Measurements from ENCODE around the gene BCR.

Gene BCR

GRCh38 chr22:23245799-23246136, 65.5 kb downstream of the BCR start:
- DNase-seq (ENCODE audit: low read depth), result no peak

GRCh38 chr22:23246982-23247766, 66.9 kb downstream of the BCR start:
- DNase-seq (ENCODE audit: low read depth), result no peak

GRCh38 chr22:23248583-23248982, 68.3 kb downstream of the BCR start:
- DNase-seq (ENCODE audit: low read depth), result no peak

- no peak for DNase-seq (ENCODE audit: low read depth)
Measured at GRCh38 chr22:23250056-23250784, 69.9 kb downstream of the BCR start.

GRCh38 chr22:23250785-23251363, 70.6 kb downstream of the BCR start:
- no peak for DNase-seq (ENCODE audit: low read depth)

- no peak for DNase-seq (ENCODE audit: low read depth)
Measured at GRCh38 chr22:23251445-23252093, 71.3 kb downstream of the BCR start.

GRCh38 chr22:23253475-23254055, 73.3 kb downstream of the BCR start:
- no peak for DNase-seq (ENCODE audit: low read depth)

- DNase-seq (ENCODE audit: low read depth), result no peak
Measured at GRCh38 chr22:23255506-23256170, 75.3 kb downstream of the BCR start.

- DNase-seq (ENCODE audit: low read depth), result no peak
Measured at GRCh38 chr22:23256171-23256932, 76.0 kb downstream of the BCR start.

- no peak for DNase-seq (ENCODE audit: low read depth)
Measured at GRCh38 chr22:23256986-23257888, 76.9 kb downstream of the BCR start.

- no peak for DNase-seq (ENCODE audit: low read depth)
Measured at GRCh38 chr22:23257889-23258825, 77.8 kb downstream of the BCR start.

GRCh38 chr22:23258826-23259170, 78.5 kb downstream of the BCR start:
- DNase-seq (ENCODE audit: low read depth), result no peak

- no peak for DNase-seq (ENCODE audit: low read depth)
Measured at GRCh38 chr22:23259916-23260644, 79.8 kb downstream of the BCR start.

GRCh38 chr22:23260645-23261581, 80.6 kb downstream of the BCR start:
- DNase-seq (ENCODE audit: low read depth), result no peak

GRCh38 chr22:23261900-23262450, 81.7 kb downstream of the BCR start:
- DNase-seq (ENCODE audit: low read depth), result no peak

- DNase-seq (ENCODE audit: low read depth), result no peak
Measured at GRCh38 chr22:23262518-23263332, 82.4 kb downstream of the BCR start.
